ENCODE data around the gene MCF2L2. TPM values are rescaled to one million over a fixed set of nuclear protein-coding genes. Genes with fewer than 3 reads are reported as not detected.
"Not testable (repeated sequence)": the region's sequence is repeated elsewhere in the genome, so short reads cannot be mapped to it uniquely, and the experiment has no call there.

MCF2L2 gene
- polyA plus RNA-seq, 1 donor from 2014 or later, result 9.3 TPM

- TF ChIP-seq RAD21 (conservative IDR thresholded peaks at IDR 0.05), result no peak
- no peak for TF ChIP-seq EZH2 (IDR thresholded peaks at IDR 0.05; ENCODE audit: borderline replicate concordance, insufficient read depth, low read length, poor library complexity, severe bottlenecking)
- no peak for TF ChIP-seq MXI1 (conservative IDR thresholded peaks at IDR 0.05; ENCODE audit: poor library complexity, severe bottlenecking)
- TF ChIP-seq TAF1 (IDR thresholded peaks at IDR 0.05; ENCODE audit: low read depth), result no peak
- no peak for TF ChIP-seq POLR2AphosphoS5 (IDR thresholded peaks at IDR 0.05)
- no peak for TF ChIP-seq CTCF (IDR thresholded peaks at IDR 0.05; ENCODE audit: poor library complexity, severe bottlenecking)
- no peak for TF ChIP-seq SMC3 (conservative IDR thresholded peaks at IDR 0.05; ENCODE audit: poor library complexity)
- no peak for TF ChIP-seq EP300 (conservative IDR thresholded peaks at IDR 0.05; ENCODE audit: poor library complexity, severe bottlenecking)
- no peak for TF ChIP-seq REST (IDR thresholded peaks at IDR 0.05; ENCODE audit: borderline replicate concordance)
- H3K4me3 ChIP-seq (ENCODE audit: low read length), result no peak overlapping the region
- no peaks in the 10 kb centered on the region for H3K9me2 ChIP-seq (ENCODE audit: insufficient read depth, low read length)
- no peak overlapping the region for H3K4me2 ChIP-seq (ENCODE audit: low read length)
- H2AFZ ChIP-seq (ENCODE audit: low read depth, low read length), result no peak overlapping the region
- H4K20me1 ChIP-seq (ENCODE audit: insufficient read depth), result no peaks in the 10 kb centered on the region
- no peaks in the 10 kb centered on the region for H3K36me3 ChIP-seq (ENCODE audit: insufficient read depth, low read length)
- H3F3A ChIP-seq (ENCODE audit: insufficient read depth, low read length, poor library complexity, severe bottlenecking), result no peaks in the 10 kb centered on the region
- H3K79me2 ChIP-seq (replicated peaks; ENCODE audit: insufficient read depth, low read length), result no peaks in the 10 kb centered on the region
- H3K9me3 ChIP-seq (ENCODE audit: low read length), result no peaks in the 10 kb centered on the region
- H3K9ac ChIP-seq (ENCODE audit: low read length), result no peak overlapping the region
- H3K27me3 ChIP-seq (ENCODE audit: insufficient read depth, low read depth, low read length), result no peaks in the 10 kb centered on the region
- no peak overlapping the region for H3K27ac ChIP-seq (ENCODE audit: low read length)
Measured at GRCh38 chr3:183468424-183468823, 40.0 kb upstream of the MCF2L2 start.

GRCh38 chr3:183466575-183466974, 38.2 kb upstream of the MCF2L2 start:
- Histone ChIP-seq H2AFZ (ENCODE audit: low read depth, low read length) (no peak overlapping the region), H3K36me3 (ENCODE audit: insufficient read depth, low read length) (no peaks in the 10 kb centered on the region), H3K79me2 (replicated peaks; ENCODE audit: insufficient read depth, low read length) (no peaks in the 10 kb centered on the region), H3F3A (ENCODE audit: insufficient read depth, low read length, poor library complexity, severe bottlenecking) (no peaks in the 10 kb centered on the region), H4K20me1 (ENCODE audit: insufficient read depth) (no peaks in the 10 kb centered on the region), H3K4me3 (ENCODE audit: low read length) (no peak overlapping the region), H3K9me3 (ENCODE audit: low read length) (no peaks in the 10 kb centered on the region), H3K27ac (ENCODE audit: low read length) (no peak overlapping the region), H3K27me3 (ENCODE audit: insufficient read depth, low read depth, low read length) (no peaks in the 10 kb centered on the region), H3K9me2 (ENCODE audit: insufficient read depth, low read length) (no peaks in the 10 kb centered on the region), H3K4me2 (ENCODE audit: low read length) (no peak overlapping the region), H3K9ac (ENCODE audit: low read length) (no peak overlapping the region)
- TF ChIP-seq TAF1 (IDR thresholded peaks at IDR 0.05; ENCODE audit: low read depth) (no peak), POLR2AphosphoS5 (IDR thresholded peaks at IDR 0.05) (no peak), REST (IDR thresholded peaks at IDR 0.05; ENCODE audit: borderline replicate concordance) (no peak), EZH2 (IDR thresholded peaks at IDR 0.05; ENCODE audit: borderline replicate concordance, insufficient read depth, low read length, poor library complexity, severe bottlenecking) (no peak), MXI1 (conservative IDR thresholded peaks at IDR 0.05; ENCODE audit: poor library complexity, severe bottlenecking) (no peak), CTCF (IDR thresholded peaks at IDR 0.05; ENCODE audit: poor library complexity, severe bottlenecking) (no peak), SMC3 (conservative IDR thresholded peaks at IDR 0.05; ENCODE audit: poor library complexity) (no peak), RAD21 (conservative IDR thresholded peaks at IDR 0.05) (no peak), EP300 (conservative IDR thresholded peaks at IDR 0.05; ENCODE audit: poor library complexity, severe bottlenecking) (no peak)

GRCh38 chr3:183465710-183466109, 37.3 kb upstream of the MCF2L2 start:
- H3K27ac ChIP-seq (ENCODE audit: low read length); H3K79me2 ChIP-seq (replicated peaks; ENCODE audit: insufficient read depth, low read length); H3K36me3 ChIP-seq (ENCODE audit: insufficient read depth, low read length); H2AFZ ChIP-seq (ENCODE audit: low read depth, low read length); H3K9me3 ChIP-seq (ENCODE audit: low read length); H3K9ac ChIP-seq (ENCODE audit: low read length); H3K4me3 ChIP-seq (ENCODE audit: low read length); H3K27me3 ChIP-seq (ENCODE audit: insufficient read depth, low read depth, low read length); H3K4me2 ChIP-seq (ENCODE audit: low read length); H3K9me2 ChIP-seq (ENCODE audit: insufficient read depth, low read length); H3F3A ChIP-seq (ENCODE audit: insufficient read depth, low read length, poor library complexity, severe bottlenecking); H4K20me1 ChIP-seq (ENCODE audit: insufficient read depth): not testable (repeated sequence)
